PC-9 (cell line): ENCODE results near the gene IDI1. TPM values are rescaled to one million over a fixed set of nuclear protein-coding genes. Genes with fewer than 3 reads are reported as not detected.

ENCODE experiments used
- BruUV-seq: library from RNA; stranded (reverse); fragments of 400-500 nt; replicated peaks from 2 replicates; lab custom pipeline; 2021; lab: Mats Ljungman, UMichigan
- CTCF ChIA-PET: fragments of 300-600 bp; sonication (Branson Sonifier 250); formaldehyde crosslinking; loops from one replicate; lab custom pipeline; 2022; ENCODE audit warnings: antibody characterized with exemption; lab: Charles Lee
- POLR2A ChIA-PET: fragments of 300-600 bp; sonication (Branson Sonifier 250); formaldehyde crosslinking; loops from one replicate; lab custom pipeline; 2022; ENCODE audit warnings: antibody characterized with exemption; ENCODE audit not compliant: unreplicated experiment; lab: Charles Lee
- DNase-seq, 2 experiments: peaks; one replicate each; pipeline versions ENCODE4 v3.0.0 to v3.0.0-alpha.2; 2015 to 2022; ENCODE audit warnings: mixed read lengths in 1 of 2
- H2AFZ ChIP-seq: fragments of 200-600 bp; sonication (generic); 2 replicates; pipeline ENCODE4 v1.8.1; 2017; ENCODE audit warnings: antibody characterized with exemption
- H3F3A ChIP-seq: fragments of 200-600 bp; sonication (generic); 2 replicates; pipeline ENCODE4 v1.8.1; 2017; ENCODE audit warnings: antibody characterized with exemption, mild to moderate bottlenecking, low read depth; ENCODE audit not compliant: insufficient read depth
- H3K27ac ChIP-seq: fragments of 200-600 bp; sonication (generic); 2 replicates; pipeline ENCODE4 v1.6.1; 2016; ENCODE audit warnings: mixed run types
- H3K27me3 ChIP-seq: fragments of 200-600 bp; sonication (generic); 2 replicates; pipeline ENCODE4 v1.6.1; 2016; ENCODE audit warnings: low read depth, mixed run types; ENCODE audit not compliant: insufficient read depth
- H3K36me3 ChIP-seq: fragments of 200-600 bp; sonication (generic); 2 replicates; pipeline ENCODE4 v1.6.1; 2016; ENCODE audit warnings: low read depth, mixed run types
- H3K4me1 ChIP-seq: fragments of 200-600 bp; sonication (generic); replicated peaks from 2 replicates; pipeline ENCODE4 v1.6.1; 2016; ENCODE audit warnings: mixed run types; ENCODE audit not compliant: insufficient read depth
- H3K4me2 ChIP-seq: fragments of 200-600 bp; sonication (generic); 2 replicates; pipeline ENCODE4 v1.6.1; 2017; ENCODE audit warnings: mixed run types
- H3K4me3 ChIP-seq: fragments of 200-600 bp; sonication (generic); 2 replicates; pipeline ENCODE4 v1.6.1; 2016; ENCODE audit warnings: mixed run types
- H3K79me2 ChIP-seq: fragments of 200-600 bp; sonication (generic); 2 replicates; pipeline ENCODE4 v1.6.1; 2017; ENCODE audit warnings: low read depth, mixed run types
- H3K9me2 ChIP-seq: fragments of 200-600 bp; sonication (generic); 2 replicates; pipeline ENCODE4 v1.8.1; 2017; ENCODE audit warnings: mild to moderate bottlenecking; ENCODE audit not compliant: insufficient read depth
- H3K9me3 ChIP-seq: fragments of 200-600 bp; sonication (generic); 2 replicates; pipeline ENCODE4 v1.8.1; 2016; ENCODE audit warnings: low read depth; ENCODE audit not compliant: insufficient read depth
- H4K20me1 ChIP-seq: fragments of 200-600 bp; sonication (generic); 2 replicates; pipeline ENCODE4 v1.8.1; 2017; ENCODE audit not compliant: insufficient read depth
- CTCF ChIP-seq: fragments of 200-600 bp; sonication (generic); conservative IDR thresholded peaks from 2 replicates; pipeline ENCODE4 v1.6.1; 2017; ENCODE audit warnings: mixed run types, antibody characterized with exemption, mild to moderate bottlenecking, moderate library complexity
- EZH2 ChIP-seq: fragments of 200-600 bp; sonication (generic); IDR thresholded peaks from 2 replicates; pipeline ENCODE4 v1.8.0; 2017; ENCODE audit warnings: antibody characterized with exemption, low read depth
- intact Hi-C: fragments of 100-400 bp; cut with micrococcal nuclease; formaldehyde crosslinking; loops from one replicate; pipeline ENCODE4 v1.10.0; 2022; ENCODE audit not compliant: unreplicated experiment
- total RNA-seq: library from RNA; stranded (reverse); gene quantifications from 2 replicates; pipeline ENCODE4 v1.2.3, GENCODE V29; 2021

Gene IDI1
- total RNA-seq, 1 experiment from 2014 or later: 57.7 TPM

- Histone ChIP-seq H4K20me1 (peaks cover 63% of the 10 kb centered on the region), H3F3A (peaks cover 18% of the 10 kb centered on the region; the same call in 1 of the 2 replicates), H3K79me2 (peaks cover 75% of the 10 kb centered on the region), H3K27ac (no peak overlapping the region), H3K9me3 (no peaks in the 10 kb centered on the region), H3K4me2 (no peak overlapping the region), H3K9me2 (no peaks in the 10 kb centered on the region), H3K27me3 (no peaks in the 10 kb centered on the region), H2AFZ (no peak overlapping the region), H3K36me3 (peaks cover 7% of the 10 kb centered on the region; the same call in 1 of the 2 replicates), H3K4me3 (no peak overlapping the region), H3K4me1 (peaks cover 20% of the 10 kb centered on the region)
- ChIA-PET CTCF (no interaction called here), POLR2A (no interaction called here)
- no peak for DNase-seq
- intact Hi-C loops: no loop called here
- TF ChIP-seq EZH2 (no peak), CTCF (no peak)
- no TSS peak for BruUV-seq
These were observed 58.1 kb downstream of the IDI1 start for GRCh38 chr10:990808-991207.

Other genes with a start within 250 kb of the IDI1 start
- gene LARP4B, start 117.4 kb downstream of the IDI1 start, total RNA-seq: 93.4 and 109 TPM in 2 replicates
- 62.5 and 74.1 TPM in 2 replicates for gene GTPBP4, start 60.7 kb downstream of the IDI1 start, total RNA-seq
- not detected in 2 replicates for gene IDI2, start 23.3 kb downstream of the IDI1 start, total RNA-seq
- 10.9 and 12.3 TPM in 2 replicates for gene WDR37, start 7.3 kb upstream of the IDI1 start, total RNA-seq